Stimulated activated CD8-positive, alpha-beta memory T cell treated with anti-CD3 and anti-CD28 coated beads, Interleukin-4, amount 100 ng/mL, for 48 hours (primary cell): ENCODE measurements around the gene TOGARAM2.
"Not testable (repeated sequence)": the region's sequence is repeated elsewhere in the genome, so short reads cannot be mapped to it uniquely, and the experiment has no call there.

Experiments used
- DNase-seq: peaks from one replicate; pipeline ENCODE4 v3.0.0-alpha.2; 2020

The TOGARAM2 gene

DNA sequence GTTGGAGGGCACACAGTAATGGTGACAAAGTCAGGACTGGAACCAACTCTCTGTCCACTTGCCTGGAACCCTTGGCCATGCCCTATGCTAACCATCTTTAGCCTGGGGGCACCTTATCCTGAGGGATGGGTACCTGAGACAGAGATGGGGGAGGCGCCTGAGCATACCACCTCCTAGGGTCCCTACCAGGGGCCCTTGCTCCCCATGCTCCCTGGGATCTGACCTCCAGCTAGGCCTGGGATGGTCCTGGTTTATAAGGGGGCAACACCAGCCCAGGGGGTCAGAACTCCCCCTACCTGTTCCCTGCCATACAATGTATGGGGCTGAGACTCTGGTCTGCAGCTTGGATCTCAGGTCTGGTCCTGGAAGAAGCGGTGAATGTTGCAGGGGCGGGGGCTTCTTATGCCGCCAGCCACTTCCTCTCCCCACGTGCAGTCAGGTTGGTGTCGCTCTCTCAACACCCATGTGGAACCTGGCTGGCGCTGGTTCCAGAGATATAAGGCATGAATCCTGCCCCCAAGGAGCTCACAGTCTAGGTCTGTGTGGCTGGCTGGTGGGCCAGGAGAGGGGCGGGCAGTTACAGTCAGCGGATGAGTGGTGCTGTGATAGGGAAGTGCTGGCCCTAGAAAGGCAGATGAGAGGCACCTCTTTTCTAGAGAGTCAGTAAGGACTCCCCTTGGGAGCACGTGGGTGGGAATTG lies 3.8 kb upstream of the TOGARAM2 start:
- DNase-seq = no peak

- not testable (repeated sequence) for DNase-seq
These were observed 3.1 kb upstream of the TOGARAM2 start for GRCh38 chr2:28978001-28978400.

DNA sequence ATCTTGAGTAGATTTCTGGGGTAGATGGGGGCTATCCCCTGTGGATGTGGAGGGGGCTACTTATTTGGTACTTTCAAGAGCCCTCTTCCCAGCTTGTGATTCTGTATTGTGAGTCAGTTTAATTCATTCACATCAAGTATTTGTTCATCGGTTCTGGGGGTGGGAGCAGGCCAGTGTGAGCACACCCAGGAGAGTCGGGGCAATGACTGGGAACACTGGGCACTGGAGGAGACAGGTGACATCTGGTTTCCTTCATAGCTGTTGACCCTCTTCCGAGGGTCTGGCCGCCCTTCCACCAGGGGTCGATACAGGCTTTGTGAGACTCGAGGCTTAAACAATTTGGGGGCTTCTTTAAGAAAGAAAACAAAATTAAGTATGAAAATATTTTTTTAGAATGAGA lies 2.5 kb upstream of the TOGARAM2 start:
- no peak for DNase-seq

- DNase-seq = no peak
These were observed 2.1 kb upstream of the TOGARAM2 start for GRCh38 chr2:28979041-28979440.

- DNase-seq = no peak
These were observed 1.3 kb upstream of the TOGARAM2 start for GRCh38 chr2:28979576-28980366.

DNA sequence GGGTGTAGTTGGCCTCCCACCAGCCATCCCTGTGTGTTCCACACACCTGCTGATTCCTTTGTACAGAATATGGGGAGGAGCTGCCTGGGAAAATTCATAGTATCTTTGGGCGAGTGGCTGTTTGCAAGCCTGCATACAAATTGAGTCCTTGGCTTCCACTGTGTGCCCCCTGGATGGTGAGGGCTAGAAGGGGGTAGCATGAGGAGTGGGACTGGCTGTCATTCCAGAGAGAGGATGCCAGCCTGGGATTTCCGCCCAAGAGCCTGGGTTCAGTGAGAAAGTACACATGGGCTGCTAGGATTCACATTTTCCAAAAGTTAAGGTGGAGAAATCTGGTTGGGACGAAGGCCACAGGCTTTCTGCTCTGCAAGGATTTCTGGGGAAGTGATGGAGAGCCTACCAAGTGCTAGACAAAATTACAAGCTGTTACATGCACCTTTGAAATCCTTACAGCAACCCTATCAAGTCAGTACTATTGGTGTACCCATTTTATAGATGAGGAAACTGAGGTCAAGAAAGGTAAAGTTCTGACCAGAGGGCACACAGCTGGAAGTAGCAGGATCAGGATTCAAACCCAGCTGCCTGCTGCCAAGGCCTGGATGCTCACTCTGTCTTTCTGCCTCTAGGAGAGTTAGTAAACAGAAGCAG lies 606 bp upstream of the TOGARAM2 start:
- DNase-seq = no peak

- DNase-seq = no peak
These were observed 700 bp downstream of the TOGARAM2 start for GRCh38 chr2:28981620-28982376.

- DNase-seq = no peak
These were observed 1.4 kb downstream of the TOGARAM2 start for GRCh38 chr2:28982381-28982950.

- no peak for DNase-seq
These were observed 5.3 kb downstream of the TOGARAM2 start for GRCh38 chr2:28986429-28986828.

DNA sequence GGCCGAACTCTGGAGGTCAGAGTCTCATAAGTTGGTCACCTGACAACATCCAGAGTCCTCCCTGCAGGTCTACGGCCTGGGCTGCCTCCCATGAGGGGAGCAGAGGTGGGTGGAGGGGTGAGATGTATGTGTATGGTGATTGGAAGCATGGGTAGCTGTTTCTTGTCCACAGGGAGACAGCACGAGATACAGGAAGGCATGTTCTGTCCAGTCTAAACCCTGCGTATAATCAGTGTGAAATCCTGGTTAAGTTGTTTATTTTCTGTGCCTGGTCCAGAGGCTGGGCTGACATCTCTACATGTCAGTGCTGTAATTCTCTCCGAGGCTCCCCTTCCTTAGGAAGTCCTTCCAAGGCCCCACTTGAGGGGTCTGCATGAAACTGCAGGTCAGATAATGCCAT lies 8.9 kb downstream of the TOGARAM2 start:
- DNase-seq = no peak

DNA sequence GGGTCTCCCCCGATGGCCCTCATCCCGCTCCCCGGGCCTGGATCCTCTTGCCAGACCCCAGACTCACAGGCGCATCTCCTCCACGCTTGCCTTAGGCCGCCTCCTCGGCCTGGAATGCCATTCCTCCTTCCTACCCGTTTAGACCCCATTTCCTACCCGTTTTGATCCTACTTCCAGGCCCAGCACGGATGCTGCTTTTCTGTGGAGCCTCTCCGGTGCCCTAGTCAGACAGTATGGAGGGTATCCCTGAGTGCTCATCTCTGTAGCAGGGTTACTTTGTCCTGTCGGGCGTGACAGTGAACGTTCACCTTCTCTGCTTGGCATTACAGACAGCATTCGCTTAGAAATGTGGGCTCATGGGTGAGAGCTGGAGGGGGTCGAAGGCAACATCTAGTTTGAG lies 9.3 kb downstream of the TOGARAM2 start:
- DNase-seq = no peak

DNA sequence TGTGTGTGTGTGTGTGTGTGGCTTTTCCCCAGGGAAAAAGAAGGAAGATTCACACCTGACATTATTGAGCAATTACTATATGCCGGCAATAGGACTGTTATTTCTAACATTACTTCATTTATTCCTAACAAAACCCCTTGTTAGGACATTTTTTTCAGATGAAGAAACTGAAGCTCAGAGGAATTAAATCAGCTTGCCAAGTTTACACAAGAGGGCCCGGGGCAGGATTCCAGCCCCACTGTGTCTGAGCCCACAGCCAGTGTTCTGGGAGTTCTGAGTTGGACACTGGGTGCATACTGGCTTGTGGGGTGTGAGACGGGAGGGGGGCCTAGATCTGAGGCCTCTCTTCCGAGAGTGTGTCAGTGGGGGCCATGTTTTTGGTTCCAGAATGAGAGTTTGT lies 9.9 kb downstream of the TOGARAM2 start:
- DNase-seq = no peak

GRCh38 chr2:28991460-28991859 lies 10.4 kb downstream of the TOGARAM2 start:
- no peak for DNase-seq

GRCh38 chr2:28993206-28993960 lies 12.3 kb downstream of the TOGARAM2 start:
- no peak for DNase-seq

DNA sequence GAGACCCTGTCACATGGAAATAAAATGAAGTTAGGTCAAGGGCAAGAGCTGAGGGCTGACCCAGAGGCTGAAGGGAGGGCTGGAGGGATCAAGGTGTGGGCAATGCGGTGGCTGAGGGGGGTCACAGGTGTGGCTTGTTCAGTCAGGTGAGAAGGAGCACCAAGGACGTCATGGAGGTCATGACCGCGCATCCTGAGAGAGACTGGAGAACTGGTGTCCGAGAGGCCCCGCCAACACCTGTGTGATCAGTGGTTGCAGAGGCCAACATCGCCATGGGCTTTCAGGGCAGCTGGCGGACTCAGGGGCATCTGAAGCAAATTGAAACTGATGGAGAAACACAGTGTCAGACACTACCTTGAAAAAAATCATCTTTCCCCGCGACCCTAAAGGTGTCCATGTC lies 13.0 kb downstream of the TOGARAM2 start:
- DNase-seq = no peak

GRCh38 chr2:28994679-28995078 lies 13.6 kb downstream of the TOGARAM2 start:
- no peak for DNase-seq

DNA sequence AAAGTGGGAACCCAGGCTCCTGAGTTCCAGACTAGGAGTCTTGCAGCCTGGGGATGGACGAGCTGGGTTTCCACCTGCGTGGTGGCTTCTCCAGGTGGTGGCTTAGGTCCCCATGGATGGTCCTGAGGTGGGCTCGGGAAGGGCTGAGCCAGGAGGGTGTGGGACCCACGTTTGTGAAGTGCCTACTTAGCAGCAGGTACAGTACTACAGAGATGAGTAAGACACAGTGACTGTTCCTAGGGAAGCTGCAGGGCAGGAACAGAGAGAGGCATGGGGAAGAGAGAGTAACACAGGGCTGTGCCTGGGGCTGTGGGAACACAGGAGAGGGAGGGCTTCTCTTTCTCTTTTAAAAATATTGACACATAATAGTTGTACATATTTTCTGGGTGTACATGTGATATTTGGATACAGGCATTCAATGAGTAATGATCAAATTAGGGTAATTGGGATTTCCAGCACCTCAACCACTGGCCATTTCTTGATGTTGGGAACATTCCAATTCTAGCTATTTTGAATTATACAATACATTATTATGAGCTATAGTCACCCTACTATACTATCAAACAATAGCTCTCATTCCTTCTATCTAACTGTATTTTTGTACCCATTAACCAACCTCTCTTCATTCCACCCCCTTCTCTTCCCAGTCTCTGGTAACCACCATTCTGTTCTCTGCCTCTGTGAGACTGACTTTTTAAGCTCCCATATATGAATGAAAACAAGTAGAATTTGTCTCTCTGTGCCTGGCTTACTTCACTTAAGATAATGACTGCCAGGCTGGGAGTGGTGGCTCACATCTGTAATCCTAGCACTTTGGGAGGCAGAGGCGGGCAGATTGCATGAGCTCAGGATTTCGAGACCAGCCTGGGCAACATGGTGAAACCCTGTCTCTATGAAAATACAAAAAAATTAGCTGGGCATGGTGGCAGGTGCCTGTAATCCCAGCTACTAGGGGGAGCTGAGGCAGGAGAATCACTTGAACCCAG lies 15.0 kb downstream of the TOGARAM2 start:
- no peak for DNase-seq

DNA sequence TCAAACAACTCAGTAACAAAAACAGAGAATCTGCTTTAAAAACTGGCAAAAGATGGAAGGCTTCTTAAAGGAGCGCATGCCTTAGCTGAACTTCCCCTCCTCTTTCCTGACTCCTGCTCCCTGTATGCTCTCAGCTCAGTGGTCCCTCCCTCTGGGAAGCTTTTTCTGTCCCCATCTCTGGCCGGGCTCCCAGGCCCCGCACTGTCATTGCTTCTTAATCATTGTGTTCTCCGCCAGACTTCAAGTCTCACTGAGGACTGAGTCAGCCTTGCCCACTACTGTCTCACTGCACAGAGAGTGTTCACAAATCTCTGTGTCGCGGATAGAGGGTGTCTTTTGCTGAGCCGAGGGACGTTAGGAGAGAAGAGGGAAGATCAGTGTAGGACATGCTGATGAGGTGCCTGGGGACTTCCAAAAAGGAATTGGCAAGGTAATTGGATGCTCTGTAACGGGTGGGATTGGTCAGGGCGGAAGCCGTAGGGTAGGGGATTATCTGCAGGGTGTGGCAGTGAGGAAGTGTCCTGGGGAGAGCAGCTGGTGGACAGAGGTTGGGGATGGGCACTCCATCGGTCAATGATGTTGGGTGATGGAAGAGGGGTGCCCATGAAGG lies 16.2 kb downstream of the TOGARAM2 start:
- no peak for DNase-seq

DNA sequence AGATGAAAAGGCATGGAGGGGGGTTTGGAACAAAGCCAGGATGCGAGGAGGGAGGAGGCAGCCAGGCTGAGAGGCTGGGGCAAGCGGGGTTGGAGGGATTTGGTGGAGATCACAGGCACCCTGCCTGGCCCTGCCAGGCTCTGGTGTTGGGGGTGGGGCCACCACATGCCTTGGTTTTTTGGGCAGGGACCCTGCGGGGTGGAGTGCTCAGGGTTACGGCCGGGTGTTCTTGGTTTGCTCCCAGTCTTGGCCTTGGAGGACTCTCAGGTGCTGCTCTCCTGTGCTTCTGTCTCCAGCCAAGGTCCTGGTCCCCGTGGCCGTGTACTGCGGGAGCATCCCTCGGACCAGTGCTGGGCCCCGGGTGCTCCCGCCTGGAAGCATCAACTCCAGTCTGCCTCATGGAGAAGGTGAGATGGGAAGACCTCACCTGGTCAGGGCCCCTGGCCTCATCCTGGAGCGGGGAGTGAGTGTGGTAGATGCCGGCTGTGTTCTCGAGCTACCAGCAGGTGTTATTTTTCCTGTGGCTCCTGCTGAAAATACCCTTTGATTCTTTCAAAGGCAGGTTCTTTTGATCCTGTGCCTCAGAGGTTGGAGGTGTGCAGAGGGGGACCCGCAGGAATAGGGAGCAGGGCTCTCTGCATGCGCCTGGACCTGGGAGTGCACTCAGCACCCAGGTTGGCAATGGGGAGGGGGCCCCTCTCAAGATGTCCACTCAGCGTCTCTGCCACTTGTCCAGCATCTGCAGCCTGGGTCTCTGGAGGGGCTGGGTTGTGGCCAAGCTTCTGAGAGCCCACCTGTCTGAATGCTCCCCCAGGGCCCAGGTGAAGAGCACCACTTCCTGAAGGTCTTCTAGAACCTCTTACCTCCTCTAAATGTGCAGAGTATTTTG lies 17.0 kb downstream of the TOGARAM2 start:
- DNase-seq = no peak
